ENCODE measurements around the gene OSBP2. TPM values are rescaled to one million over a fixed set of nuclear protein-coding genes. Genes with fewer than 3 reads are reported as not detected.

OSBP2 gene
- total and polyA plus RNA-seq, 2 of the 13 experiments (the other 11 are each of a cell fraction or from before 2014, with no cell fraction given): 5.0 to 7.7 TPM

- TF ChIP-seq TCF12 (IDR thresholded peaks at IDR 0.05): no peak
- no peak for TF ChIP-seq TCF12 (CRISPR knock-in tag; IDR thresholded peaks at IDR 0.05)
- TF ChIP-seq, protein P1, sequence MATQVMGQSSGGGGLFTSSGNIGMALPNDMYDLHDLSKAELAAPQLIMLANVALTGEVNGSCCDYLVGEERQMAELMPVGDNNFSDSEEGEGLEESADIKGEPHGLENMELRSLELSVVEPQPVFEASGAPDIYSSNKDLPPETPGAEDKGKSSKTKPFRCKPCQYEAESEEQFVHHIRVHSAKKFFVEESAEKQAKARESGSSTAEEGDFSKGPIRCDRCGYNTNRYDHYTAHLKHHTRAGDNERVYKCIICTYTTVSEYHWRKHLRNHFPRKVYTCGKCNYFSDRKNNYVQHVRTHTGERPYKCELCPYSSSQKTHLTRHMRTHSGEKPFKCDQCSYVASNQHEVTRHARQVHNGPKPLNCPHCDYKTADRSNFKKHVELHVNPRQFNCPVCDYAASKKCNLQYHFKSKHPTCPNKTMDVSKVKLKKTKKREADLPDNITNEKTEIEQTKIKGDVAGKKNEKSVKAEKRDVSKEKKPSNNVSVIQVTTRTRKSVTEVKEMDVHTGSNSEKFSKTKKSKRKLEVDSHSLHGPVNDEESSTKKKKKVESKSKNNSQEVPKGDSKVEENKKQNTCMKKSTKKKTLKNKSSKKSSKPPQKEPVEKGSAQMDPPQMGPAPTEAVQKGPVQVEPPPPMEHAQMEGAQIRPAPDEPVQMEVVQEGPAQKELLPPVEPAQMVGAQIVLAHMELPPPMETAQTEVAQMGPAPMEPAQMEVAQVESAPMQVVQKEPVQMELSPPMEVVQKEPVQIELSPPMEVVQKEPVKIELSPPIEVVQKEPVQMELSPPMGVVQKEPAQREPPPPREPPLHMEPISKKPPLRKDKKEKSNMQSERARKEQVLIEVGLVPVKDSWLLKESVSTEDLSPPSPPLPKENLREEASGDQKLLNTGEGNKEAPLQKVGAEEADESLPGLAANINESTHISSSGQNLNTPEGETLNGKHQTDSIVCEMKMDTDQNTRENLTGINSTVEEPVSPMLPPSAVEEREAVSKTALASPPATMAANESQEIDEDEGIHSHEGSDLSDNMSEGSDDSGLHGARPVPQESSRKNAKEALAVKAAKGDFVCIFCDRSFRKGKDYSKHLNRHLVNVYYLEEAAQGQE (IDR thresholded peaks at IDR 0.05; ENCODE audit: borderline replicate concordance in 1 of 2, low read depth in 1 of 2, low read length in 2 of 2): no peak
- TF ChIP-seq ZNF430 (CRISPR knock-in tag; IDR thresholded peaks at IDR 0.05): no peak
These were observed 193.2 kb downstream of the OSBP2 start (continued) for GRCh38 chr22:30887861-30888260.

- CTCF ChIA-PET (ENCODE audit: low intra/inter-chr PET ratio, low total read pairs): interaction anchor here (1.3 to 1.7 kb wide), 2 partner anchors 125 to 126 kb away, joined by 3 to 20 read pairs; no protein-coding TSS in a partner anchor
- H3K27ac ChIP-seq (ENCODE audit: extremely low read length, insufficient read depth, low read length): no peak overlapping the region
These were observed 194.8 kb downstream of the OSBP2 start for GRCh38 chr22:30889268-30889995.

More at GRCh38 chr22:30889268-30889995, 194.8 kb downstream of the OSBP2 start:
- Histone ChIP-seq H3K4me2 (ENCODE audit: low read depth, low read length) (no peak overlapping the region), H3K4me3 (replicated peaks in 1 of 3; ENCODE audit: insufficient read depth in 1 of 3, low read depth in 2 of 3, low read length in 3 of 3) (no peak overlapping the region), H3K27me3 (ENCODE audit: control insufficient read depth in 1 of 2, insufficient read depth in 2 of 2, low read length in 2 of 2) (no peaks in the 10 kb centered on the region), H3K9me3 (ENCODE audit: low read length) (no peaks in the 10 kb centered on the region), H3K9ac (ENCODE audit: insufficient read depth, low read depth, low read length) (no peak overlapping the region), H4K20me1 (ENCODE audit: insufficient read depth, low read length) (no peaks in the 10 kb centered on the region), H3K36me3 (replicated peaks in 1 of 2; ENCODE audit: control insufficient read depth in 1 of 2, insufficient read depth in 2 of 2, low read length in 2 of 2) (peaks cover 6 to 8% of the 10 kb centered on the region in 2 experiments; a peak in 4 of 5 replicates), H3K4me1 (ENCODE audit: insufficient read depth, low read length) (peaks cover 9% of the 10 kb centered on the region), H3K79me2 (ENCODE audit: insufficient read depth, low read length) (no peaks in the 10 kb centered on the region), H2AFZ (ENCODE audit: low read length) (no peak overlapping the region)
- ATAC-seq (peak; percentile 41), FAIRE-seq (no peak), DNase-seq (ENCODE audit: low spot score) (no peak)
- BruUV-seq (replicated peaks): no TSS peak
- intact Hi-C loops (cut with micrococcal nuclease; ENCODE audit: unreplicated experiment): no loop called here
- 20% methylated on average over 1 of the region's 17 CpGs for WGBS (ENCODE audit: low lambda C conversion rate)
- POLR2A ChIA-PET: interaction anchor here (2.6 kb wide), 1 partner anchor 8 kb away, joined by 7 read pairs; no protein-coding TSS in a partner anchor
- TF ChIP-seq NFIB (CRISPR knock-in tag; IDR thresholded peaks at IDR 0.05; ENCODE audit: borderline replicate concordance) (no peak), CEBPB (IDR thresholded peaks at IDR 0.05; ENCODE audit: borderline replicate concordance, low read depth, low read length) (peak; percentile 76; the same call in 1 of the 2 replicates), HNRNPLL (IDR thresholded peaks at IDR 0.05; ENCODE audit: low read depth, low read length, poor library complexity, severe bottlenecking) (no peak), CEBPG (CRISPR knock-in tag; IDR thresholded peaks at IDR 0.05) (peak; percentile 61; the same call in 1 of the 2 replicates), CENPT (CRISPR knock-in tag; IDR thresholded peaks at IDR 0.05; ENCODE audit: low read depth) (no peak), HNF4A (CRISPR knock-in tag; IDR thresholded peaks at IDR 0.05) (peak; percentile 58; the same call in 1 of the 2 replicates)
- in situ Hi-C loops (cut with HindIII; ENCODE audit: extremely low pct_ligation_motif_present, low pct_unique_long_range_greater_than_20kb): no loop called here
